ENCODE results near the gene SPNS3. TPM values are rescaled to one million over a fixed set of nuclear protein-coding genes. Genes with fewer than 3 reads are reported as not detected.

Gene SPNS3
- total RNA-seq, 4 donors from 2014 or later: 0.69 TPM; not detected in 3

GRCh38 chr17:4412933-4413831 is 20.6 kb upstream of the SPNS3 start:
- TF ChIP-seq POLR2A (IDR thresholded peaks at IDR 0.05) (no peak), CTCF (IDR thresholded peaks at IDR 0.05) (peak; percentile 88 to 96 (median 93))
- Histone ChIP-seq H3K27me3 (no peaks in the 10 kb centered on the region), H3K27ac (peak overlapping the region; percentile 12 to 54), H3K4me3 (no peak overlapping the region), H3K36me3 (no peaks in the 10 kb centered on the region), H3K4me1 (no peaks in the 10 kb centered on the region), H3K9me3 (no peaks in the 10 kb centered on the region)
- intact Hi-C loops (cut with DNase I; ENCODE audit: low total_unique reads): loop anchor here (5.0 kb wide), 1 partner anchor 201 kb away; no protein-coding TSS in a partner anchor
- DNase-seq: peak; percentile 93 to 94

GRCh38 chr17:4417129-4417667 is 16.5 kb upstream of the SPNS3 start:
- DNase-seq: no peak
- intact Hi-C loops (cut with DNase I; ENCODE audit: low total_unique reads): no loop called here
- Histone ChIP-seq H3K9me3 (no peaks in the 10 kb centered on the region), H3K36me3 (no peaks in the 10 kb centered on the region), H3K27me3 (no peaks in the 10 kb centered on the region), H3K4me3 (no peak overlapping the region), H3K27ac (no peak overlapping the region), H3K4me1 (no peaks in the 10 kb centered on the region)
- TF ChIP-seq POLR2A (IDR thresholded peaks at IDR 0.05): no peak
- TF ChIP-seq CTCF (IDR thresholded peaks at IDR 0.05): no peak

GRCh38 chr17:4420692-4421131 is 13.0 kb upstream of the SPNS3 start:
- TF ChIP-seq POLR2A (IDR thresholded peaks at IDR 0.05) (no peak), CTCF (IDR thresholded peaks at IDR 0.05) (peak; percentile 58 to 83 (median 68))
- Histone ChIP-seq H3K27ac (no peak overlapping the region), H3K27me3 (no peaks in the 10 kb centered on the region), H3K36me3 (no peaks in the 10 kb centered on the region), H3K9me3 (no peaks in the 10 kb centered on the region), H3K4me3 (no peak overlapping the region), H3K4me1 (no peaks in the 10 kb centered on the region)
- DNase-seq: peak; percentile 27 to 34
- intact Hi-C loops (cut with DNase I; ENCODE audit: low total_unique reads): no loop called here

- no peak overlapping the region for H3K4me3 ChIP-seq
- no peaks in the 10 kb centered on the region for H3K9me3 ChIP-seq
- no peaks in the 10 kb centered on the region for H3K4me1 ChIP-seq
- intact Hi-C loops (cut with DNase I; ENCODE audit: low total_unique reads): no loop called here
- no peak for DNase-seq
- no peak overlapping the region for H3K27ac ChIP-seq
- TF ChIP-seq POLR2A (IDR thresholded peaks at IDR 0.05) (no peak), CTCF (IDR thresholded peaks at IDR 0.05) (no peak)
- no peaks in the 10 kb centered on the region for H3K36me3 ChIP-seq
- no peaks in the 10 kb centered on the region for H3K27me3 ChIP-seq
Measured at GRCh38 chr17:4422864-4423263, 10.9 kb upstream of the SPNS3 start.

- H3K4me3 ChIP-seq: no peak overlapping the region
- no peaks in the 10 kb centered on the region for H3K4me1 ChIP-seq
- H3K27ac ChIP-seq: no peak overlapping the region
- TF ChIP-seq CTCF (IDR thresholded peaks at IDR 0.05) (no peak), POLR2A (IDR thresholded peaks at IDR 0.05) (no peak)
- no peaks in the 10 kb centered on the region for H3K9me3 ChIP-seq
- DNase-seq: no peak
- no peaks in the 10 kb centered on the region for H3K36me3 ChIP-seq
- intact Hi-C loops (cut with DNase I; ENCODE audit: low total_unique reads): no loop called here
- no peaks in the 10 kb centered on the region for H3K27me3 ChIP-seq
Measured at GRCh38 chr17:4425398-4425797, 8.3 kb upstream of the SPNS3 start.
